Heart right ventricle (tissue), 16 donors: Measurements from ENCODE around the gene GIPC2. TPM values are rescaled to one million over a fixed set of nuclear protein-coding genes. Genes with fewer than 3 reads are reported as not detected.

ENCODE experiments used
- ATAC-seq, 8 donors: fragments of 200-7000 bp; cut with Tn5 transposase; one replicate each; pipeline ENCODE4 v1.9.1; 2020; ENCODE audit warnings: mild to moderate bottlenecking in 8 of 8, moderate library complexity in 8 of 8, moderate number of reproducible peaks in 1 of 8
- DNase-seq, 2 donors: peaks; one replicate each; pipeline ENCODE4 v3.0.0-alpha.2; 2020
- H3K27ac ChIP-seq, 10 donors: fragments of 200-600 bp; sonication (generic) in 2 of 10; one replicate each; pipeline versions ENCODE4 v1.5.0 to v1.8.0; 2020 to 2022; ENCODE audit warnings: mild to moderate bottlenecking in 3 of 10
- H3K27me3 ChIP-seq, 7 donors: fragments of 200-600 bp; one replicate each; pipeline ENCODE4 v1.8.0; 2021 to 2022; ENCODE audit warnings: mild to moderate bottlenecking in 2 of 7
- H3K36me3 ChIP-seq, 9 donors: fragments of 200-600 bp; sonication (generic) in 1 of 9; one replicate each; pipeline versions ENCODE4 v1.5.0 to v1.8.0; 2020 to 2022; ENCODE audit warnings: mild to moderate bottlenecking in 2 of 9
- H3K4me1 ChIP-seq, 9 donors: fragments of 200-600 bp; sonication (generic) in 1 of 9; one replicate each; pipeline versions ENCODE4 v1.5.0 to v1.8.0; 2020 to 2022; ENCODE audit warnings: mild to moderate bottlenecking in 4 of 9
- H3K4me3 ChIP-seq, 10 donors: fragments of 200-600 bp; sonication (generic) in 2 of 10; one replicate each; pipeline versions ENCODE4 v1.5.0 to v1.8.0; 2020 to 2022; ENCODE audit warnings: mild to moderate bottlenecking in 7 of 10, moderate library complexity in 2 of 10
- H3K9me3 ChIP-seq, 11 donors: fragments of 200-600 bp in 10 of 11; sonication (generic) in 2 of 11; one replicate each; pipeline versions ENCODE4 v1.5.0 to v1.8.0; 2013 to 2022; ENCODE audit warnings: mild to moderate bottlenecking in 2 of 11, control low read depth in 1 of 11, moderate library complexity in 1 of 11
- CTCF ChIP-seq, 9 donors: fragments of 200-600 bp; sonication (generic) in 2 of 9; IDR thresholded peaks; one replicate each; pipeline versions ENCODE4 v1.5.0 to v1.8.0; 2021 to 2022; ENCODE audit warnings: antibody characterized with exemption in 9 of 9, mild to moderate bottlenecking in 5 of 9, moderate library complexity in 1 of 9
- WGBS, 2 donors: extraction: QIAGEN DNeasy Blood & Tissue Kit; methylation state at CpG; one replicate each; pipeline ENCODE4 v1.1.7; 2013; ENCODE audit warnings: inconsistent platforms in 1 of 2; 5-methylcytosine and 5-hydroxymethylcytosine counted together
- intact Hi-C, 10 donors: fragments of 100-400 bp; cut with DNase I; formaldehyde crosslinking; loops; one replicate each; pipeline versions ENCODE4 v1.11.1 to v1.14.2; 2022
- polyA plus RNA-seq, 2 donors: library from polyadenylated mRNA; stranded (reverse); fragments of 200-250 nt; gene quantifications; one replicate each; pipeline ENCODE4 v1.2.3, GENCODE V29; 2013
- total RNA-seq, 10 donors: library from RNA; stranded (reverse); fragmentation: NEBNext Ultra II Directional in 3 of 10; extraction: Animal tissue kit (Norgen Biotek cat#: 25700) in 3 of 10; gene quantifications; one replicate each; pipeline versions ENCODE4 v1.2.1 to v1.2.4, GENCODE V29; 2021 to 2023
- donor health status: Arrhythmogenic right ventricular cardiomyopathy.
- donor health status: ischemic (EF 13 %, LVEDD 7.1; RV severe dilation, severe dysfunction).
- donor health status: healthy with polysubstance abuse.
- donor health status: DM: no; HTN: yes; CAD: no.
- donor health status: DM: no; HTN: no; CAD: no.
- donor health status: ischemic (EF 25% LVEDD 6.9; RV normal size, moderate dysfunction).
- donor health status: ischemic (EF 25% LVEDD 5.7; RV mildly dilated, moderate dysfunction).
- donor health status: healthy.
- donor health status: DM: yes; HTN: yes; CAD: no.
- donor health status: Ischemic cardiomyopathy.
- donor health status: ischemic (EF 35%, LVEDD 5.7; RV mildly dilated, moderate dysfunction).
- donor health status: nonischemic (EF 11% LVEDD 7.7; RV severe dilation, severe dysfunction).
- donor health status: DM: yes; HTN: yes; CAD: no.
- donor health status: PGD.
- donor health status: ischemic (EF 29% LVEDD 5.4; RV normal size, mild dysfunction).
- donor health status: nonischemic (EF 23%, LVEDD 6.1; RV moderate dilation, normal function).

The GIPC2 gene
- total and polyA plus RNA-seq, 12 donors: 1.3 to 7.4 (median 3.2) TPM

- Histone ChIP-seq H3K36me3 (peaks cover 0 to 10% (median 0%) of the 10 kb centered on the region in 9 donors), H3K4me3 (no peak overlapping the region), H3K27ac (no peak overlapping the region), H3K9me3 (peaks cover 0 to 22% (median 9%) of the 10 kb centered on the region in 11 donors), H3K27me3 (no peaks in the 10 kb centered on the region), H3K4me1 (peaks cover 0 to 3% (median 0%) of the 10 kb centered on the region in 9 donors)
- 88 to 89% methylated on average over 3 of the region's 3 CpGs for WGBS, 2 donors
- intact Hi-C loops: no loop called here
- TF ChIP-seq CTCF (IDR thresholded peaks at IDR 0.05): no peak
- ATAC-seq (no peak), DNase-seq (no peak)
Observed at GRCh38 chr1:78090472-78091133, 44.8 kb downstream of the GIPC2 start.

- H3K9me3 ChIP-seq: peaks cover 0 to 15% (median 9%) of the 10 kb centered on the region in 11 donors
- no peak for TF ChIP-seq CTCF (IDR thresholded peaks at IDR 0.05)
- DNase-seq (no peak), ATAC-seq (no peak)
- 90 to 92% methylated on average over 18 of the region's 18 CpGs for WGBS, 2 donors
- intact Hi-C loops: no loop called here
- no peaks in the 10 kb centered on the region for H3K27me3 ChIP-seq
- H3K4me1 ChIP-seq: peaks cover 0 to 10% (median 0%) of the 10 kb centered on the region in 9 donors
- no peak overlapping the region for H3K4me3 ChIP-seq
- no peak overlapping the region for H3K27ac ChIP-seq
- peaks cover 0 to 10% (median 0%) of the 10 kb centered on the region in 9 donors for H3K36me3 ChIP-seq
Observed at GRCh38 chr1:78091215-78091813, 45.5 kb downstream of the GIPC2 start.

GRCh38 chr1:78091886-78092285 is 46.1 kb downstream of the GIPC2 start:
- intact Hi-C loops: no loop called here
- no peak overlapping the region for H3K27ac ChIP-seq
- peaks cover 0 to 10% (median 0%) of the 10 kb centered on the region in 9 donors for H3K36me3 ChIP-seq
- no peaks in the 10 kb centered on the region for H3K27me3 ChIP-seq
- no peak overlapping the region for H3K4me3 ChIP-seq
- ATAC-seq (no peak), DNase-seq (no peak)
- H3K4me1 ChIP-seq: peaks cover 0 to 15% (median 4%) of the 10 kb centered on the region in 9 donors
- WGBS, 2 donors: 84 to 88% methylated on average over 3 of the region's 3 CpGs
- TF ChIP-seq CTCF (IDR thresholded peaks at IDR 0.05): no peak
- peaks cover 0 to 9% (median 6%) of the 10 kb centered on the region in 11 donors for H3K9me3 ChIP-seq

GRCh38 chr1:78092643-78093042 is 46.9 kb downstream of the GIPC2 start:
- peaks cover 0 to 2% (median 0%) of the 10 kb centered on the region in 11 donors for H3K9me3 ChIP-seq
- WGBS, 2 donors: 82 to 89% methylated on average over 1 of the region's 1 CpG
- H3K4me1 ChIP-seq: peaks cover 0 to 23% (median 12%) of the 10 kb centered on the region in 9 donors
- no peak for ATAC-seq
- peaks cover 0 to 10% (median 0%) of the 10 kb centered on the region in 9 donors for H3K36me3 ChIP-seq
- intact Hi-C loops: no loop called here
- no peak for TF ChIP-seq CTCF (IDR thresholded peaks at IDR 0.05)
- DNase-seq: no peak
- no peak overlapping the region for H3K27ac ChIP-seq
- no peaks in the 10 kb centered on the region for H3K27me3 ChIP-seq
- no peak overlapping the region for H3K4me3 ChIP-seq
